IMR-90 (cell line): Measurements from ENCODE around the gene SMIM26. TPM values are rescaled to one million over a fixed set of nuclear protein-coding genes. Genes with fewer than 3 reads are reported as not detected.

Experiments
- ATAC-seq: fragments of 200-7000 bp; cut with Tn5 transposase; 2 replicates; pipeline ENCODE4 v1.9.1; 2020; ENCODE audit warnings: low read depth, mild to moderate bottlenecking, moderate library complexity
- BruUV-seq: library from RNA; stranded (reverse); fragments of 400-500 nt; replicated peaks from 2 replicates; lab custom pipeline; 2021; lab: Mats Ljungman, UMichigan
- CTCF ChIA-PET: fragments of 300-600 bp; formaldehyde crosslinking; extraction: SDS; loops from one replicate; lab custom pipeline; 2021; ENCODE audit warnings: antibody characterized with exemption; lab: Yijun Ruan, JAX
- POLR2A ChIA-PET: fragments of 300-600 bp; sonication (Branson Sonifier 250); formaldehyde crosslinking; loops from one replicate; lab custom pipeline; 2022; ENCODE audit warnings: antibody characterized with exemption; ENCODE audit not compliant: unreplicated experiment; lab: Charles Lee
- DNase-seq: peaks from one replicate; pipeline ENCODE4 v3.0.0; 2013
- H2AFZ ChIP-seq: replicated peaks from 2 replicates; pipeline ENCODE3; 2013; ENCODE audit warnings: low read length, mild to moderate bottlenecking; ENCODE audit not compliant: poor library complexity
- H2AK5ac ChIP-seq: 2 replicates; pipeline ENCODE4 v1.6.1; 2013; ENCODE audit warnings: low read depth, low read length, inconsistent platforms
- H2AK9ac ChIP-seq: replicated peaks from 2 replicates; pipeline ENCODE3; 2013; ENCODE audit warnings: mild to moderate bottlenecking, low read depth, low read length, moderate library complexity; ENCODE audit not compliant: poor library complexity
- H2BK120ac ChIP-seq: 2 replicates; pipeline ENCODE4 v1.6.1; 2013; ENCODE audit warnings: low read depth, low read length, inconsistent platforms
- H2BK15ac ChIP-seq: 3 replicates; pipeline ENCODE4 v1.6.1; 2013; ENCODE audit warnings: low read depth, low read length, inconsistent platforms
- H2BK20ac ChIP-seq: 2 replicates; pipeline ENCODE4 v1.6.1; 2013; ENCODE audit warnings: low read depth, mild to moderate bottlenecking, inconsistent platforms, low read length, moderate library complexity
- H2BK5ac ChIP-seq: 2 replicates; pipeline ENCODE4 v1.6.1; 2013; ENCODE audit warnings: mild to moderate bottlenecking, low read depth, low read length, inconsistent platforms; ENCODE audit not compliant: poor library complexity, severe bottlenecking
- H3K14ac ChIP-seq: replicated peaks from 2 replicates; pipeline ENCODE4 v1.6.1; 2013; ENCODE audit warnings: low read depth, low read length, inconsistent platforms
- H3K18ac ChIP-seq: 2 replicates; pipeline ENCODE4 v1.6.1; 2013; ENCODE audit warnings: low read depth, low read length, control low read depth
- H3K23ac ChIP-seq: 2 replicates; pipeline ENCODE4 v1.6.1; 2013; ENCODE audit warnings: low read depth, low read length, inconsistent platforms
- H3K27ac ChIP-seq: 2 replicates; pipeline ENCODE4 v1.5.1; 2013; ENCODE audit warnings: mild to moderate bottlenecking, control low read depth, low read length; ENCODE audit not compliant: insufficient read depth
- H3K27me3 ChIP-seq: 2 replicates; pipeline ENCODE4 v1.6.1; 2013; ENCODE audit warnings: low read length; ENCODE audit not compliant: control insufficient read depth, insufficient read depth
- H3K36me3 ChIP-seq: 2 replicates; pipeline ENCODE4 v1.6.1; 2013; ENCODE audit warnings: low read length, mixed read lengths; ENCODE audit not compliant: control insufficient read depth, insufficient read depth
- H3K4ac ChIP-seq: 2 replicates; pipeline ENCODE4 v1.6.1; 2013; ENCODE audit warnings: low read depth, low read length, inconsistent platforms
- H3K4me1 ChIP-seq: 2 replicates; pipeline ENCODE4 v1.6.1; 2013; ENCODE audit warnings: low read length, mixed read lengths; ENCODE audit not compliant: control insufficient read depth, insufficient read depth
- H3K4me2 ChIP-seq: 2 replicates; pipeline ENCODE4 v1.6.1; 2013; ENCODE audit warnings: low read depth, mild to moderate bottlenecking, control low read depth, low read length, moderate library complexity
- H3K4me3 ChIP-seq: 2 replicates; pipeline ENCODE4 v1.5.1; 2013; ENCODE audit warnings: low read depth, mild to moderate bottlenecking, control low read depth, low read length, moderate library complexity; ENCODE audit not compliant: insufficient read depth
- H3K56ac ChIP-seq: 2 replicates; pipeline ENCODE4 v1.6.1; 2013; ENCODE audit warnings: low read length, inconsistent platforms; ENCODE audit not compliant: insufficient read depth; ENCODE audit errors: extremely low read depth
- H3K79me1 ChIP-seq, 2 experiments: 2 replicates each; pipeline ENCODE4 v1.6.1; 2013; ENCODE audit warnings: low read length in 2 of 2, inconsistent platforms in 1 of 2, low read depth in 1 of 2
- H3K9ac ChIP-seq: 2 replicates; pipeline ENCODE4 v1.6.1; 2013; ENCODE audit warnings: low read depth, low read length, control low read depth
- H3K9me1 ChIP-seq: 2 replicates; pipeline ENCODE4 v1.6.1; 2013; ENCODE audit warnings: low read length, inconsistent platforms; ENCODE audit not compliant: insufficient read depth
- H3K9me3 ChIP-seq: 2 replicates; pipeline ENCODE4 v1.6.1; 2013; ENCODE audit warnings: low read length; ENCODE audit not compliant: control insufficient read depth, insufficient read depth
- H4K20me1 ChIP-seq: 2 replicates; pipeline ENCODE4 v1.6.1; 2013; ENCODE audit warnings: low read length, inconsistent platforms; ENCODE audit not compliant: insufficient read depth
- H4K5ac ChIP-seq: 2 replicates; pipeline ENCODE4 v1.6.1; 2013; ENCODE audit warnings: mild to moderate bottlenecking, low read depth, low read length, control low read depth
- H4K8ac ChIP-seq, 2 experiments: 2 replicates each; pipeline ENCODE4 v1.6.1; 2013; ENCODE audit warnings: low read depth in 2 of 2, low read length in 2 of 2, control low read depth in 1 of 2, inconsistent platforms in 1 of 2
- H4K91ac ChIP-seq: 2 replicates; pipeline ENCODE4 v1.6.1; 2013; ENCODE audit warnings: low read depth, low read length, inconsistent platforms; ENCODE audit not compliant: insufficient read depth
- CEBPB ChIP-seq: IDR thresholded peaks from 2 replicates; pipeline ENCODE4 v1.6.1; 2012; ENCODE audit warnings: low read depth, low read length, improper control_type of control experiment
- CHD1 ChIP-seq: IDR thresholded peaks from 2 replicates; pipeline ENCODE4 v1.6.1; 2012; ENCODE audit warnings: low read depth, low read length, improper control_type of control experiment
- MAFK ChIP-seq: IDR thresholded peaks from 2 replicates; pipeline ENCODE4 v1.6.1; 2012; ENCODE audit warnings: low read depth, low read length, improper control_type of control experiment
- MAZ ChIP-seq: IDR thresholded peaks from 2 replicates; pipeline ENCODE4 v1.6.1; 2012; ENCODE audit warnings: low read depth, mild to moderate bottlenecking, low read length, improper control_type of control experiment, moderate library complexity, borderline replicate concordance
- NFE2L2 ChIP-seq: fragments of 150-350 bp; IDR thresholded peaks from 2 replicates; pipeline ENCODE4 v1.6.1; 2016; ENCODE audit warnings: low read depth, mild to moderate bottlenecking, low read length
- POLR2A ChIP-seq: IDR thresholded peaks from 2 replicates; pipeline ENCODE4 v1.6.1; 2012; ENCODE audit warnings: mild to moderate bottlenecking, low read depth, low read length
- RAD21 ChIP-seq: IDR thresholded peaks from 2 replicates; pipeline ENCODE4 v1.6.1; 2012; ENCODE audit warnings: low read length, improper control_type of control experiment
- RCOR1 ChIP-seq: IDR thresholded peaks from 2 replicates; pipeline ENCODE4 v1.6.1; 2012; ENCODE audit warnings: mild to moderate bottlenecking, low read length, improper control_type of control experiment; ENCODE audit not compliant: insufficient replicate concordance
- RFX5 ChIP-seq: IDR thresholded peaks from 2 replicates; pipeline ENCODE4 v1.8.0; 2012; ENCODE audit warnings: low read depth, mild to moderate bottlenecking, low read length, moderate library complexity
- WGBS, 2 experiments: methylation state at CpG; one replicate each; pipeline versions ENCODE4 v1.1.5 to v1.1.7; 2013; ENCODE audit warnings: missing lambda C conversion rate in 2 of 2; ENCODE audit not compliant: insufficient read length in 1 of 2; ENCODE audit errors: extremely low coverage in 2 of 2; 5-methylcytosine and 5-hydroxymethylcytosine counted together
- dilution Hi-C: fragments of 300-500 bp; cut with HindIII; formaldehyde crosslinking; loops from one replicate; pipeline ENCODE4 v1.14.3; 2018; ENCODE audit warnings: low sequenced_read_pairs; ENCODE audit not compliant: unreplicated experiment
- in situ Hi-C: fragments of 300-500 bp; cut with MboI; formaldehyde crosslinking; loops from 3 replicates; pipeline ENCODE4 v1.14.3; 2019; ENCODE audit warnings: low sequenced_read_pairs, inconsistent platforms, mixed read lengths
- intact Hi-C: fragments of 100-400 bp; cut with micrococcal nuclease; formaldehyde crosslinking; loops from 2 replicates; pipeline ENCODE4 v1.10.0; 2022
- polyA plus RNA-seq, 3 experiments: library from polyadenylated mRNA; depleted of rRNA; stranded (reverse); fragments of >200 nt; gene quantifications; 2 replicates each; pipeline ENCODE4 v1.2.3, GENCODE V29; 2012; ENCODE audit warnings: low replicate concordance in 1 of 3
- total RNA-seq: library from RNA; depleted of rRNA; stranded (reverse); fragments of >200 nt; gene quantifications from 2 replicates; pipeline ENCODE4 v1.2.3, GENCODE V29; 2012
- TF ChIP-seq, protein P1 (sequence below): fragments of 150-350 bp; IDR thresholded peaks from 2 replicates; pipeline ENCODE4 v1.6.1; 2017; ENCODE audit warnings: mild to moderate bottlenecking, antibody characterized with exemption, low read length, low read depth

Gene SMIM26
- total and polyA plus RNA-seq, 2 of the 4 experiments (the other 2 are of a cell fraction), result 42.8 to 45.7 TPM

GRCh38 chr20:18543216-18543615 is 24.0 kb upstream of the SMIM26 start:
- WGBS, 2 experiments, result no CpG with 5 or more reads among the region's 4 CpGs
- Histone ChIP-seq H4K20me1 (no peaks in the 10 kb centered on the region), H3K56ac (no peak overlapping the region), H3K4me2 (no peak overlapping the region), H3K4me1 (no peaks in the 10 kb centered on the region), H2BK20ac (no peak overlapping the region), H3K9me1 (no peaks in the 10 kb centered on the region; the same call in 1 of the 2 replicates), H2BK120ac (no peak overlapping the region), H2AFZ (no peak overlapping the region), H3K79me1 (no peaks in the 10 kb centered on the region), H4K91ac (no peak overlapping the region), H3K9me3 (no peaks in the 10 kb centered on the region), H2AK9ac (no peak overlapping the region), H3K9ac (no peak overlapping the region), H3K23ac (no peak overlapping the region), H4K5ac (no peak overlapping the region), H3K4ac (no peak overlapping the region), H3K14ac (no peak overlapping the region), H3K27me3 (no peaks in the 10 kb centered on the region), H3K27ac (no peak overlapping the region), H3K18ac (no peak overlapping the region), H4K8ac (no peak overlapping the region), H2BK15ac (no peak overlapping the region), H2AK5ac (no peak overlapping the region), H3K36me3 (peaks cover 39% of the 10 kb centered on the region), H3K4me3 (no peak overlapping the region), H2BK5ac (no peak overlapping the region)
- dilution Hi-C loops (no loop called here), intact Hi-C loops (no loop called here), in situ Hi-C loops (loop anchor here (25.0 kb wide), 2 partner anchors 94 to 1494 kb away; no protein-coding TSS in a partner anchor)
- TF ChIP-seq CEBPB (no peak), CHD1 (no peak), RFX5 (no peak), NFE2L2 (no peak), POLR2A (no peak), MAFK (no peak), RAD21 (no peak), MAZ (no peak), RCOR1 (no peak)
- TF ChIP-seq, protein P1, sequence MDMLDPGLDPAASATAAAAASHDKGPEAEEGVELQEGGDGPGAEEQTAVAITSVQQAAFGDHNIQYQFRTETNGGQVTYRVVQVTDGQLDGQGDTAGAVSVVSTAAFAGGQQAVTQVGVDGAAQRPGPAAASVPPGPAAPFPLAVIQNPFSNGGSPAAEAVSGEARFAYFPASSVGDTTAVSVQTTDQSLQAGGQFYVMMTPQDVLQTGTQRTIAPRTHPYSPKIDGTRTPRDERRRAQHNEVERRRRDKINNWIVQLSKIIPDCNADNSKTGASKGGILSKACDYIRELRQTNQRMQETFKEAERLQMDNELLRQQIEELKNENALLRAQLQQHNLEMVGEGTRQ, result no peak
- POLR2A ChIA-PET, result no interaction called here
- DNase-seq, result no peak
- BruUV-seq, result no TSS peak
- ATAC-seq, result no peak
- CTCF ChIA-PET, result no interaction called here
